GM19351 (cell line): ENCODE results near the gene GALNTL6.

ENCODE experiments used
- ATAC-seq: cut with Tn5 transposase; IDR thresholded peaks from one replicate; pipeline ENCODE4 v1.9.1; 2021; ENCODE audit warnings: mild to moderate bottlenecking, moderate library complexity; ENCODE audit not compliant: unreplicated experiment

The GALNTL6 gene

GRCh38 chr4:172173206-172173605 lies 360.0 kb downstream of the GALNTL6 start:
- ATAC-seq: no peak

GRCh38 chr4:172177382-172177781 lies 364.2 kb downstream of the GALNTL6 start:
- no peak for ATAC-seq

DNA sequence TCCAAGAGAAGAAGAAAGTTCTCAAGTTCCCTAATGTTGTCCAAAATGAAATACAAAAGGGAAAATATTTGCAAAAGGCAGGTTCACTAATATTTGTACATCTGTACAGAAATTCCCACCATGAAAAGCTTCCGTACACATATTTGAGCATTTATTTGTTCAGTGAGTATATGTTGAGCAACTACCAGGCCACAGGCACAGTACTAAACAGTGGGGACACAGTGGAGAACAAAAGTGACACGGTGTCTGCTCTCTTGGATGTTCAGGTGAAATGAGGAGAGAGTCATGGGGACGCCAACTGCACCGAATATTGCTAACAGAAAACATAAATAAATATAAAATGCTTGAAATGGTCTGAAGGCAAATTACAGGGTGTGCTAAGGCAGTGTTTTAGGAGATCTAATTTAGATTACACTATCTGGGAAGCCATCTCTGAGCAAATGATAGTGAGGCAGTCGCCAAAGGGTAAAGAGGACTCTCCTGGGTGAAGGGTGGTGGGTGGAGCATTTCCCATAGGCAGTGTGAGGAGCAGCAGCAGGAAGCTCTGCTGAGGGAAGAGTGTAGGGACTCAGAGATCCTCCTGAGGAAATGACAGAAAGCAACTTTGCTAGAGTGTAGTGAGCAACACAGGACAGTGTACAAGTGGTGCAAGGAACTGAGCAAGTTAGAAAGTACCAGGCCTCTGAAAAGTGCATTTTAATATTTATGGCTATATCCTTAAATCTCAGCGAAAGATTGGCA lies 375.2 kb downstream of the GALNTL6 start:
- ATAC-seq: no peak

DNA sequence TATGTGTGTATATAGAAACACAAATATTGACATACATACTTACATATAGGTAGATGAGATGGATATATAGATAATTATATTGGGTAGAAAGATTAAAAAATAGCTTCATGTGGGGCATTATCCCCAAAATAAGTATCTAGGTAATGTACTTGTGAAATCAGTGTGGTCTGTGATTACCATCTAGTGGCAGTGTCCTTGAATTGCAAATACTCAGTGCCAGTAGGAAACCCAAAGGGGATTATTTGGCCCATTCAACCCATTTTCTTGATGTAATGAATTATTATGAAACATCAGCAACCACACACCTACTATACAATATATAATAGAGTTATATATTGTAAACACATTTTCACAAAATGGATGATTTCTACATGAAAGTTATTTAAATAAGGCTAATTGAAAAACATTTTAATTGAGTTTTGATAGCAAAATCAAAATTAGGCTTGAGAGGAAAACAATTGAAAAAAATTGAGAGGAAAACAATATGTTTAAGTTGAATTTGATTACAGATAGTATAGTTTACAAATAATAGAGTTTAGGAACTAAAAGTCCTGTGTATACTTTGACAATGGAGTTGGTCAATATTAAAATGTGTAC lies 389.4 kb downstream of the GALNTL6 start:
- ATAC-seq: no peak

DNA sequence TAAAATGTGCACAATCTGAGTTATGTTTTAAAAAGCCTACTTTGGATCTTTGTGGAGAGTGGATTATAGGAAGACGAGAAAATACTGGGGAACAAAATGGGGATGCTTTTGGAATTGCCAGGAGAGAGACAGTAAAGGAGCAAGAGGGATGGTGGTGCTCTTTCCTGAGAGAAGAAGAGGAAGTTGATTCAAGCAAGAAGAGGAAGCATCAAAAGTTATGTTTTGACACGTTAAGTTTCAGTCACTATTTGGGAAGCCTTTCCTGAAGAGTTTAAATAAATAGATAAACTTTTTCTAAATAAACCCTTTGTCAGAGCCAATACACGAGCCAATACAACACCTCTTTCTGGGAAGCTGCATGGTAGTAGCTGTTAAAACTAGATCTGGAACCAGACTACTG lies 394.1 kb downstream of the GALNTL6 start:
- no peak for ATAC-seq

GRCh38 chr4:172207886-172208285 lies 394.7 kb downstream of the GALNTL6 start:
- no peak for ATAC-seq

DNA sequence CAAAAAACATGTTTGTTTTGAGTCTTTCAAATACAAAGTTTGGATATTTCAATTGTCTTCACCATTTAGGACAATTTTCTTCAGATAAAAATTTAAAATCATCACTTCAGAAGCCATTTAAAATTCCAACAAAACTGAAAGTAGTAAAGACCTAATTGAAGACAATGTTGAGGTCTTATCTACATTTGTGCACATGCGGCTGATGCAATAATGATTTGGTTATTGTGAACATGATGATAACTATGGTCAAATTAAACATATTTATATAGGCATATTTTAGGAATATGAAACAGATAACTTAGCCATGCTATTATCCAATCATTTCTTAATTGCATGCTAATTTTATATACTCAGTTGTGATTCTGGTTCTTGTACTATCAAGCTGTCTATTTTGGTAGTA lies 407.5 kb downstream of the GALNTL6 start:
- no peak for ATAC-seq

DNA sequence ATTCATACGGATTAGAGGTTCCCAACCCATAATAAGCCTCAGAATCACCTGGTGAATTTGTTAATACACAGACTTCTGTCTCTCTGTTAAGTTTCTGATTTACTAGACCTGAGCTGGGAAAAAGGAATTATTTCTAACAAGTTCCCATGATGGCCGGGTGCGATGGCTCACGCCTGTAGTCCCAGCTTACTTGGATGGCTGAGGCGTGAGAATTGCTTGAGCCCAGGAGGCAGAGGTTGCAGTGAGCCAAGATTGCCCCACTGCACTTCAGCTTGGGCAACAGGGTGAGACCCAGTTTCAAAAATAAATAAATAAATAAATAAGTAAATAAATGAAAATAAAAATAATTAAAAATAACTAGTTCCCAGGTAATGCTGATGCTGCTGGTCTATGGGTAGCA lies 412.3 kb downstream of the GALNTL6 start:
- ATAC-seq: no peak

DNA sequence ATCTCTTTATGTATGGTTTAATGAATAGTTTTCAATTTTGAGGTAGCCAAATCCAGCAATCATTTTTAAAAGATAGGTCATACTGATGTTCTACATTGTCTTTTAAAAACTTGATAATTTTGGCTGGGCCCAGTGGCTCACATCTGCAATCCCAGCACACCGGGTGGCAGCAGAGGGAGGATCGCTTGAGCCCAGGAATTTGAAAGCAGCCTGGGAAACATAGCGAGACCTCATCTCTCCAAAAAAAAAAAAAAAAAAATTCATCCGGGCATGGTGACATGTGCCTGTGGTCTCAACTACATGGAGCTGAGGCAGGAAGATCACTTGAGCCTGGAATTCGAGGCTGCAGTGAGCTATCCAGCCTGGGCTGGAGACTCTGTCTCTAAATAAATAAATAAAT lies 419.8 kb downstream of the GALNTL6 start:
- ATAC-seq: no peak

GRCh38 chr4:172243551-172243950 lies 430.3 kb downstream of the GALNTL6 start:
- no peak for ATAC-seq

DNA sequence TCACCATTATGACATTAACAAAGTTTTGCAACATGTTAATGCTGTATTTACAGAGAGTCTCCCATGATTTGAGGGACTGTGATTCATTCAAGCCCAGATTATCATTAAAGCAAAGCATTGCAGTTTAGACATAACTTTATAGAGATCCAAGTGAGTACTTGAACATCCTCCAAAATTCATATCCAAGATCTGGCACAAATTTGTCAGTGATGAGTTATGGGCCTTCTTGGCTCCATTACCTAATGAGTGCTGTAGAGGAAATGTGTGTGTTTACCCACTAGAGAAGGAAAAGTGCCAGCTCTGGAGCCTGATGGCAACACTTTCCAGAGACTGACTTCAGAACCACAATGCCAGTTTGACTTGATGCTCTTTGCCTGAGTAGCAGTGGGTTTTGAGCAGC lies 432.3 kb downstream of the GALNTL6 start:
- ATAC-seq: no peak

DNA sequence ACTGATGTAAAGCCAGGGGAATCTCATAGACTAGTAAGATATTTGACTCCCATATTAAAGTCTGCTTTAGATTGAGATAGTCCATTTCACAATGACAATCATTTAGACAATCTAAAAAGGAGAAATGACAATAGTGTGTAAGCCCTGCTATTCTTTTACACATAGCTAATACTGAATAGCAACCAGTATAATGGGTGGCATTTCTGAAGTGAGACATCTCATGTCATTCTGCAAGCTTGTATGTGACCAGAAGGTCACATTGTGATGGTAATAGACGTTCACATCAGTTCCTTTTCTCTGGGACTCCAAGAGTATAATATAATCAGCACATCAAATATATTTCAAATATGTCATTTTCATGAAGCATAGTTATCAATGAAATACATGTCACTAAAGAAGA lies 440.2 kb downstream of the GALNTL6 start:
- no peak for ATAC-seq

DNA sequence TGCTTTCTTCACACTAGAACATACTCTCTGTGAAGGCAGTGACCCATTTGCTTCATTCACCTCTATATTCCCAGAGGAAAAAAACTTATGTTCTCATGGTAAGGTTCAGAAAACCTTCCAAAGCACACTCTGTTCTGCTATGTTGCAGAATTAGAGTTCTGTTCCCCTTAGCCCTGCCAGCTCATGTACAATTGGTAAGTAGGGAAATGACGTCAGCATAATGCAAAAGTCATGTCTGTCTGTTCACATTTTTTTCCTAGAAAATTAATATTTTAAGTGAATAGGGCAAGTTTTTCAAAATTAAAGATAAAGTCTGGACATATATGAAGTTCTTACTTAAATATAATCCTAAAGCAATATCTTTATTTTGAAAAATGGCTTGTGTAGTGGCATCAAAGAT lies 443.6 kb downstream of the GALNTL6 start:
- ATAC-seq: no peak

GRCh38 chr4:172270397-172270796 lies 457.2 kb downstream of the GALNTL6 start:
- no peak for ATAC-seq

DNA sequence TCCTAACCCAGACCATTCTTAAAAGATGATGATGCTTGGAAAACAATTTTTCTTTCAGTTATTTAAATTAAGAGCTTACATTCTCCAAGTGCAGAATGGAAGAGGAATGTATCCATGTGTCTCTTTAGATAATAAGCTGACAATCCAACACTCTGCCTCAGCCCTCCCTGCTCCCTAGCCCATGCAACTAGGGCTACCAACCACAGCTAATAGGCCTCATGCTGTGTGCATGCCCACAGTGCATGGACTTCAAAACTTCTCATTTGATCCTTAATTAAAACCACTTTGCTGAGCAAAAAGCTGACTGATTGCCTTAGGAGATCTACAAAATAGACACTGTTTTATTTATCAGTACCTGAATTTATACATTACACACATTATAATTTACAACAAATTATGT lies 473.9 kb downstream of the GALNTL6 start:
- no peak for ATAC-seq

DNA sequence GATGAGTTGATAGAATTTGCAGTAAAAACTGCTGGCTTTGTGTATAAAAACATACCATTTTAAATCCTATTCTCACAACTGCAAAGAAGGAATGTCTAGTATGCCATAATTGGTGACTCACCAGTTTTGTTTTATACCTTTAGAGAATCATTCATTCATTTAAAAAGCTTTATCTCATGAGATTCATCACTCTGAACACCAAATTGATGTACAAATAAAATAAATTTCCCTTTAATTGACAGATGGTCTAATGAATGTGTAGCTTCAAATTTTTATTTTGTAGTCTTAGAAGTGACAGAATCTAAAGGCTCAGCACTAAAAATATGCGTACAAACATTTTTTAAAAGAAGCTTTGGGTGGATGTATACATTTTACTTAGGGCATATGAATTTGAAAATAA lies 492.5 kb downstream of the GALNTL6 start:
- no peak for ATAC-seq

DNA sequence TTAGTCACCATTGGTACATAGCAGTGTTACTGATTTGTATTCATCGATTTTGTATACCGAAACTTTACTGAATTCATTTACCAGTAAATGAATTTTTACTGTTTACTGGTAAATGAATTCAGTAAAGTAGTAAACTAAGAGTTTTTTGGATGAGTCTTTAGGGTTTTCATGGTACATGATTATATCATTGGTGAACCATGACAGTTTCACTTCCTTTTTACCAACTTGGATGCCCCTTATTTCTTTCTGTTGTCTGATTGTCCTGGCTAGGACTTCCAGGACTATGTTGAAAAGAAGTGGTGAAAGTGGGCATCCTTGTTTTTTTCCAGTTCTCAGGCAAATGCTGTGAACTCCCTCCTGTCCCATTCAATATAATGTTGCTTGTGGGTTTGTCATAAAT lies 494.9 kb downstream of the GALNTL6 start:
- ATAC-seq: peak; percentile 64

DNA sequence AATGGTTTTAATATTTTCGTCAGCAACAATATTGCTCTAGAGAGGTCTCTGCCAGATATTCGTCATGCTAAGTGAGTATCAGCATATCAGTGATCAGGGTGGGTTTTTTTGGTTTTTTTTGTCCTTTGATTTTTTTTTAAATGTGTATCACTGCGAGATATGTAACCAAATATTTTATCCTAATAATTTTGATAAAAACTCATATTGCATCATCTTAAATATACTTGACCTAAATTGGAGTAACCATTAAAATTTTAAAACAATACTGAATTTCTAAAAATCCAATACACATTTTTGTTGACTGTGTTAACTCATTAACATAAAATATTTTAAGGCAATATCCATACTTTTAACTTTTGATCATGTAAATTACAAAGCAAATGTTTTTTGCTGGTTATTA lies 498.5 kb downstream of the GALNTL6 start:
- no peak for ATAC-seq

DNA sequence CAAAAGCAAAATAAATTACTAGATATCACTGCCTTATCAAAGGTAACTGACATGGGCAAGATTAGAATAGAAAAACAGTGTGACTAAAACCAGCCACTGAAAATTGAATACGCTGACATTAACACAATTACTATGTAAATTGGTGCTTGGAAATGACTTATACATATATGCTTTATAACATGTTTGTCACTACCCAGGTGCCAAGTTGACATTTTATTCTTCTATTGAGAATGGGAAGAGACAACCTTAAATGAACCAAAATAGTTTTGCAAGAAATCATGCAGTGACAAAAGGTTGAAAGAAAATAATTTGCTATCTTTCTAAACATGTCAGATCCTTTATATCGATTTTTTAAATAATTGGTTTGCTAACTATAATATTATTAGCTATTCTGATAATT lies 510.1 kb downstream of the GALNTL6 start:
- no peak for ATAC-seq

DNA sequence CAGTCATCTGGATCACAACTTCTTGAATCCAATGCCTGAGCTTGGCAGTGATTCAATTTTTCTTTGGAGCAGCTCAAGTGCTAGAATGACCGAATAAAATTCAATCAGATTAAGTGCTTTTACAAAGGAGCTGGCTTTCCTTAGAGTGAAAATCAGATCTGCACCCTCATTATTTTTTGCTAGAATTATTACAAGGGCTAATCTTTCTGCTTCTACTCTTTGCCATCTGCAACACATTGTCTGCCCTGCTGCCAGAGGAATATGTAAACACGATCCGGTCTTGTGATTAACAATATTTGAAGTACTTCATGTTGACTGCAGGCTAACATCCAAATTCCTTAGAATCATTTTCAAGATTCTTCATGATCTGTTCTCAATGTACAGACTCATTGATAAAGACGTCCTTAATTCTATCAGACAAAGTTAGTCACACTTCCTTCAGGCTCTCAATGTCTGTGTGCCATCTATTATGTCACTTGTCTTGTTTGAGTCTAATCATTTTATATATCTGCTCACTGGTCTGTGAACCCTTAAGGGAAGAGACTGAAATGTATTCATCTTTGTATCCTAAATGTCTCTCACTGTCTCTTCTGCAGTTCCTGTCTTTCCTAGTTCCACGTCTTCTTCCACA lies 531.2 kb downstream of the GALNTL6 start:
- ATAC-seq: no peak

GRCh38 chr4:172348426-172348825 lies 535.2 kb downstream of the GALNTL6 start:
- no peak for ATAC-seq

DNA sequence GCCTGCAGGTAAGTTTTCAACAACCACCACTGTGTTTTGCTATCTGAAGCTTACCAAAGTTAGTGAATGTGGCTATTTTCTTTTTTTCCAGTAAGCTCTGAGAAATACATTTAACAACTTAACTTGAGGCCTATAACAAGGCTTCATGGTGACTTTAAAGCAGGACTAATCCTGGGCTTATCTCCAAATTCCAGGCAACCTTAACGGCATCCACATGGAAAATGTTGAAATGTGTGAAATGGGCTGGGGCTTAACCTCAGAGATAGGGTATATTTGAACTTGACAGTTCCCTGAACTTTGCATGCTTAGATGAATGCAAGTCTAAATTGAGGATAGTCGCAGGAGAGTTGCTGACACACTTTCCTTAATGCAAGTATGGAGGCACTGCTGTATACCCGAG lies 539.2 kb downstream of the GALNTL6 start:
- ATAC-seq: no peak
